HG03457 (cell line): Measurements from ENCODE around the gene COMT.

Experiments used
- ATAC-seq: cut with Tn5 transposase; IDR thresholded peaks from one replicate; pipeline ENCODE4 v1.9.1; 2021; ENCODE audit warnings: moderate number of reproducible peaks; ENCODE audit not compliant: unreplicated experiment

COMT gene

GRCh38 chr22:19968450-19968891 lies 26.9 kb downstream of the COMT start:
- ATAC-seq: no peak

DNA sequence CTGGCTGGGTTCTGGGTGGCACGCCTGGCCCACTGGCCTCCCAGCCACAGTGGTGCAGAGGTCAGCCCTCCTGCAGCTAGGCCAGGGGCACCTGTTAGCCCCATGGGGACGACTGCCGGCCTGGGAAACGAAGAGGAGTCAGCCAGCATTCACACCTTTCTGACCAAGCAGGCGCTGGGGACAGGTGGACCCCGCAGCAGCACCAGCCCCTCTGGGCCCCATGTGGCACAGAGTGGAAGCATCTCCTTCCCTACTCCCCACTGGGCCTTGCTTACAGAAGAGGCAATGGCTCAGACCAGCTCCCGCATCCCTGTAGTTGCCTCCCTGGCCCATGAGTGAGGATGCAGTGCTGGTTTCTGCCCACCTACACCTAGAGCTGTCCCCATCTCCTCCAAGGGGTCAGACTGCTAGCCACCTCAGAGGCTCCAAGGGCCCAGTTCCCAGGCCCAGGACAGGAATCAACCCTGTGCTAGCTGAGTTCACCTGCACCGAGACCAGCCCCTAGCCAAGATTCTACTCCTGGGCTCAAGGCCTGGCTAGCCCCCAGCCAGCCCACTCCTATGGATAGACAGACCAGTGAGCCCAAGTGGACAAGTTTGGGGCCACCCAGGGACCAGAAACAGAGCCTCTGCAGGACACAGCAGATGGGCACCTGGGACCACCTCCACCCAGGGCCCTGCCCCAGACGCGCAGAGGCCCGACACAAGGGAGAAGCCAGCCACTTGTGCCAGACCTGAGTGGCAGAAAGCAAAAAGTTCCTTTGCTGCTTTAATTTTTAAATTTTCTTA lies 27.8 kb downstream of the COMT start:
- ATAC-seq: no peak

GRCh38 chr22:19970031-19970478 lies 28.5 kb downstream of the COMT start:
- ATAC-seq: no peak

DNA sequence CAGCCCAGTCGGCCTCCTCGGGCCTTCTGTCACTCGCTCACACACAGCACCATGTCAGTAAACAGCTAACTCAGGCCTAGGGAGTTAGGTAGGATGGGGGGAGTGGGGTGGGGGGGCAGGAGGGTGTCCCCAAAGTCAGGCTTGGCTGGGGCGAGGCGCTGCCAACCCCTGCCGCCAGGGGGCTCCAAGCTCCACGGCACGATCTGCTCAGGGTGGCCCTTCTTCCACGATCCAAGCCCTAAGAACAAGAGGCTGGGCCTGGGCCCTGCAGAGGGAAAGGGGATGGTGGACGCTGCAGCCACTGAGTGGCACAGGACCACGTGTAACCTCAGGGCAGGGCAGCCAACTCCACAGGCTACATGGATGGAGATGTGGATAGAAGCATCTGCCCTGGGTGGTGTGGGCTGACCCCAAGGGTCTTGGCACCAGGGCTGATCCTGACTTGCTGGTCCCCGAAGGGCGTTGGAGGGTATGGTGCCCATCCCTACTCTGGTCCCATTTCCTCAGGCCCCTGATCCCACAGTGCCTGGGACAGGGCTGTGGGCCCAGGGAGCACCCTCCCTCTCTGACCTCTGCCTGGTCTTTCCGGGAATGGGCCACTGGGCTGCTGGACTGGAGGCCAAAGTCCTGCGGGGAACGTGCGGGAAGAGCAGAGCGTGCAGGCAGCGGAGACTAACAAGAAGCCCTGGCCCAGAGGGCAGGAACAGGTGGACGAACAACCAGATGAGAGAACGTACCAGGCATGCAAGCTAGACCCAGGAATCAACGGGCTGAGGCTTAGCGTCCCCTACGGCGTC lies 29.1 kb downstream of the COMT start:
- no peak for ATAC-seq

GRCh38 chr22:19971276-19972124 lies 29.9 kb downstream of the COMT start:
- no peak for ATAC-seq

DNA sequence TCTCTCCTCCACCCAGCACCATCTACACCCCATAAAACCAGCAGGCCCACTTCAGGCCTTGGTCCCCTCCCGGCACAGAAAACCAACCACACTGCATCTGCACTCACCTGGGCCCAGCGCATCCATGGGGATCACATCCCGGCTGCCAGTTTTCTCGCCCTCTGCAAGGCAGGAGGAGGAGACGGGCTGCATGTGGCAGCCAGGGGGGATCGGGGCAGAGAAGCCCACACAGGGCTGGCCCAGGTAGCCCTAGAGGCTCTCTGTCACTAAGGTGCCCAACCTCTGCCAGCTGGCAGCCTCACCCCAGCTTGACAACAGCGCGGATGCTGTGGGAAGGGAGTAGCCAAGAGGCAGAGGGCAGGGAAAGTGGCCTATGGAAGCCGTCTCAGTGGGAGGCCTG lies 30.7 kb downstream of the COMT start:
- no peak for ATAC-seq

DNA sequence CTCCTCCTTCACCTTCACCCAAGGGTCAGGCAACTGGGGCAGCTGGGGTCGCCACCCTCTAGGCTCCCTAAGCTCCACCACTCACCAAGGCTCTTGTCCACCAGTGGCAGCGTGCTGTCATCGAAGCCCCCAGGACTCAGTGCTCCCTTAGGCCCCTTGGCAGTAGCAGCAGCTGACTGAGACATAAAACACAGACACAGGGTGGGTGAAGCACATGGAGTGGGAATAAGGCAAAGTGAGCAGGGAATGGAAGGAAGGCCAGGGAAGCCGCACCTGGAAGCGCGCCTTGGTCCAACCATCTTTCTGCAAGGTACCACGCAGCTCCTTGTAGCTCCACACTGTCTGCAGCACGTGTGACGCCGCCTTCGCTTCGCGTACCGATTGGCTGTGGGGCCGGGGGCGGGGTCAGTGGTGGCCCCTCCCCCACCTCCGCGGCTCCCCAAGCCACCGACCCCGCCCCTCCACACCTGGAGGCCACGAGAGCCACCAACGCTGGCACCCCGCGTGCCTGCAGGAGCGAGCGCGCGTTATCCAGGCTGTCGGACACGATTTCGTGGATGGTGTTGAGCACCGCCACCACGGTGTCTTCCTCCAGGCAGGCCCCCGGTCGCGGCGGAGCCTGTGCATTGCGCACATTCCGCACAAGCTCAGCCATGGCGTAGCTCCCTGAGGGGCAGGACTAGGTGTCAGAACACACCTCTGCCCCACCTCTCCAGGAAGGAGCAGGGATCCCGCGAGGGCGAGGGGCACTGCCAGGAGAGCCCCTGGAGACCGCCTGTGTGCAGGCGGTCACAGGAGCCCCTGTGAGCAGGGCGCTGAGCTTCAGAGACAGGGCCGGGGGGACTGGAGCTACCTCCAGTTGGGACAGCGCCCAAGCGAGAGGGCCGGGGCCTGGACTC lies 31.3 kb downstream of the COMT start:
- ATAC-seq: no peak

- no peak for ATAC-seq
These were observed 32.1 kb downstream of the COMT start for GRCh38 chr22:19973551-19974267.

DNA sequence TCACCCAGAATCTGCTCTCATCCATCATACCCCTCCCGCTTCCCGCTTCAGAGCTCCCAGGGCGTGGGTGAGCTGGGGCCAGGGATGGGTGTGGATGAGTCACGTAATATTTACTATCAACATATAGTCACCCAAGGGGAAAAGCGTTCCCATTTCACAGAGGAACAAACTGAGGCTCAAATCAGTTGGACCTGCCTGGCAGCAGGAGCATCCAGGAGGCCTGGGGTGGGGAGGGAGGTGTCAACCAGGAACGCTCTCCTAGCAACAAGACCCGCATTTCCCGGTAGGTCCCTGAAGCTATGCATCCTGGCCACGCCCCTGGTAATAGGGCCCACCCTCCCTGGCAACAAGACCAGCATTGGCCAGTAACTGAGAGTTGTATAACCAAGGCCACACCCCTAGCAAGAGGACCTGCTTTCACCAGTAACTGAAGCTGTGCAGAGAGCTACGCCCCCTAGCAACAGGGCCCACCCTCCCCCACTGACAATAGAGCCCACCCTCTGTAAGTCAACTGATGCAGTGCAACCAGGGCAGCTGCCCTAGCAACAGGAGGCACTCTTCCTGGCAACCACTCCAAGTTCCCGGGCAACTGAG lies 32.8 kb downstream of the COMT start:
- ATAC-seq: no peak

- no peak for ATAC-seq
These were observed 33.5 kb downstream of the COMT start for GRCh38 chr22:19974935-19975706.

GRCh38 chr22:19975707-19976035 lies 34.1 kb downstream of the COMT start:
- ATAC-seq: no peak

DNA sequence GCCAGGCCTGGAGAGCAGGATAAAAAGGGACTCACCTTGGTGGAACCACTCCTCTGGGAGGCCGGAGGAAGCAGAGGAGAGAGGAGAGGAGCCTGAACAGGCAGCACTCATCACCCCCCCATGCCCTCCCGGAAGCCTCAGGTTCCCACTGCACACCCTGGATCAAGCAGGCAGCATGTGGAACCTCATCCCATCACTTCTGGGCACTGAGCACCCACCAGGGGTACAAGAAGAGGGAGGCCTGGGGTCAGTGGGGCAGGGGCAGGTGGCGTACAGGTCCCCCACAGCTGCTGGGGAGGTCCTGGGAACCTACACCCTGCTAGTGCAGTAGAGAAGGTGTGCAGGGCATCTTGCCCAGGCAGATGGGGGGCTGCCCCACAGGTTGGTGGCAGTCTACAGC lies 35.1 kb downstream of the COMT start:
- ATAC-seq: no peak

- ATAC-seq: no peak
These were observed 36.0 kb downstream of the COMT start for GRCh38 chr22:19977296-19978243.

- ATAC-seq: no peak
These were observed 37.2 kb downstream of the COMT start for GRCh38 chr22:19978748-19979147.

DNA sequence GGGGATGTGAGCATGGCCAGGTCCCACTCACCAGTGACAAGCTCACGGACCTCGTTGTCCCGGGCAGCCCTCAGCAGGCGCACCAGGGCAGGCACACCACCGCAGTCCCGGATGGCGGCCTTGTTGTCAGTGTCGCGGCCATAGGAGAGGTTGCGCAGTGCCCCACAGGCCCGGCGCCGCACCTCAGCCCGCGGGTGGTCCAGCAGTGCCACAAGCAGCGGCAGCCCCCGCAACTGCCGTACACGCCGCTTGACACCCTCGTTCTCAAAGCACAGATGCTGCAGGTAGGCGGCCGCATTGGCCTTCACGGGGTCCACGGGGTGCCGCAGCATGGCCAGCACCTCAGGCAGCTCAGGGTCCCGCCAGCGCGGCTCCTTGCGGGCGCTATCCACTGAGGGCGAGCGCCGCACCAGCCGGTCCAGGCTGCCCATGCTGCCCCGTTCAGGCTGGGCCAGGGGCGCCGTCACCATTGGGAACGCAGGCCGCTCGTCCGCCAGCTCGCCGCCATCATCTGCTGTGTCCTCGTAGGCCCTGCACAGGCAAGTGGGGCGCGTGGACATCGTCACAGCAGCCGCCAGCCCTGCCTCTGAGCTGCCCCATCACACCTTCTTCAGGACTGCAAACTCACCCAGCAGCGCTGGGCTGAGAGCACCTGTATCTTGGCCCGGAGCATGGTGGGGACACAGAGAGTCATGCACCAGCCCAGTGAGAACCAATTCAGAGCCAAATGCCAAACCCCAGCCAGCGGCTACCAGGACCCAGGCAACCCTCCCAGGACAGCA lies 38.3 kb downstream of the COMT start:
- ATAC-seq: no peak

GRCh38 chr22:19980766-19981165 lies 39.2 kb downstream of the COMT start:
- no peak for ATAC-seq
